GM12801 (cell line): Measurements from ENCODE around the gene PRKCZ.

ENCODE experiments used
- CTCF ChIP-seq: IDR thresholded peaks from one replicate; pipeline ENCODE4 v1.5.1; 2011; ENCODE audit warnings: control low read depth; ENCODE audit not compliant: insufficient read length; ENCODE audit errors: extremely low read depth

The PRKCZ gene

DNA sequence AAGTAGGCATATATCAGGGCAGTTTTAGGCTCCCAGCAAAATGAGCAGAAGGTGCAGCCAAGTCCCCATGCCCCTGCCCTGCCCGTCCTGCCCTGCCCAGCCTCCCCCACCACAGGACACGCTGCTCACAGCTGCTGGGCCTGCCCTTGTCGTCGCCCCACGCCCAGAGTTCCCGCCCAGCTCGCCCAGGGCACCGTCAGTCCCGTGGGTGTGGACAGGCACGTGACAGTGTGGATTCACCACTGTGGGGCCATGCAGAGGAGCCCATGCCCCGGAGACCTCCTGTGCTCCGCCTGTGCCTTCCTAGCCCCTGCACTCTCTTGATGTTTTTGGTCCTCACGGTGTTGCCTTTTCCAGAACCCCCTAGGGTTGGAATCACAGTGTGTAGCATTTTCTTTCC, 137.4 kb downstream of the PRKCZ start:
- no peak for TF ChIP-seq CTCF

DNA sequence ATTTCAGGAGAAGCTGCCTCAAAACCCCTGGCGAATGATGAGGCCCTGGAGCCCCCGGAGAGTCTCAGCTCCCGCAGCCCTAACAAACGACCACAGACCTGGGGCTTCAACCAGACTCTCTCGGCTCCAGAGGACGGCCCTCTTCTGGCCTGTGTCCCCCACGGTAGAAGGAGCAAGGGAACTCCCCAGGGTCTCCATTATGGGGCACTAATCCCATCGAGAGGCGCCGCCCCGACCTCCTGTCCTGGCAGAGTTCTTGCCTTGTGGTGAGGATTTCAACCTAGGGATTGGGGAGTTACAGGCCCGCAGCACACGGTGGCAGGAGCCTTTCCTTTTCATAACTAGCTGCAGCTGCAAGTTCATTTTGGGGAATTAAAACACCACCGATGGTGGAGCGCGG, 138.1 kb downstream of the PRKCZ start:
- no peak for TF ChIP-seq CTCF

DNA sequence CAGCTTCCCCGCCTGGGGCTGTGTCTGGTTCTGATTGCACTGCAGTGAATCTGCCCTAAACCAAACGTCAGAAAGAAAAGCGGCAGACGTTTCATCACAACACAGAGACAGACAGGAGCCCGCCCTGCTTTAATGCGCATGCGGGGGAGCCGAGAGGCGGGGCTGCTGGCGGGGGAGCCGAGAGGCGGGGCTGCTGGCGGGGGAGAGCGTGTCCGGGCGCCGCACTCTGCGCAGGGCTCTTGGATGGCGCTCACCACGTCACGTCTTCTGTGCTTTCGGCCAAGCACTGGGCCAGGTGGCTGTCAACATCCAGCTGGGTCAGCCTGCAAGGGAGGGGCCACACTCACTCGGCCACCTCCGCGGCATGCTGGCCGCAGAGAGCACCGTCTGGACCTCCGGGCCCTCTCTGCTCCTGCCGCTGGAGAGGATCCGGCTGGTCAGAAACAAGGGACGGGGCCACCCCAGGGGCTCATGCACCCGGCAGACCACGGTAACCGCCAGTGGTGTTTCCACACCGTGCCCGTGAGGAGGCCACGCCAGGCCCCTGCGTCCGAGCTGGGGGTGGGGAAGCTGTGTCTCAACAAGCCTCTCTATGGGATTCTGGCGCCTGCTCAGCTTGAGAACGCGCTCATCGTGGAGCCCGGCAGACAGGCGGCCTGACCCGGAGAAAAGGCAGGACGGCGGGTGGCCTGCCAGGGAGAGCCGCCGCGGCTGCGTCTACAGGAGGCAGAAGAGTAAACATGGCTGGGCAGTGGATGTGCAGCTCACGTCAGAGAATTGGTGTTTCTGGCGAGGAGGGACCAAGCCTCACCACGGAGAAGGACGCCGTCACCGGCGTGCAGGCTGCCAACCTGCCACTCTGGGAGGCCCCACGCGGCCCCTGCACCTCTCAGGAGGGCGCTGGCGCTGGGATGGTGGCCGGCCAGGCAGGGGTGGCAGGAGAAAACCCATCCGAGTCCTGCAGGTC, 139.5 kb downstream of the PRKCZ start:
- no peak for TF ChIP-seq CTCF

DNA sequence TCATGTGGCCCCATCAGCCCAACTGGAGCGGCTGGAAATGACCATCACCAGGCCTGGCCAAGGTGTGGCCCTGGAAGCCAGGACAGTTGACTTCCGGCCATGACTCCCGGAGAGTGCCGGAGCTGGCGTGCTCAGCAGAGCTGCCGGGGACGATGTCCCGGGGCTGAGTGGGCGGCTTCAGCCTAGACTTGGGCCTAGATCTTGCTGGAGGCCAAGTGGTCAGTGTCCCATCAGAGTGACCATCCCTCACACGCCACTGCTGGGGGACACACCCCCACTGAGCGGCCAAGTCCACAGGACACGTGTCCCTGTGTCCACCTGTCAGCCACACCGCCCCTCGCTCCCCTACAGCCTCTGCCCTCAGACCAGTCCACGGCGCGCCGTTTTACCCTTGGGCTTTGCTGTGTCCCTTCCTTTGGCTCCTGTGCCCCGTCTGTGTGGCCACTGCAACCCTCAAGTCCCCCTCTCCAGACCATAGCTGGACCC, 140.3 kb downstream of the PRKCZ start:
- no peak for TF ChIP-seq CTCF

GRCh38 chr1:2192031-2192995, 142.1 kb downstream of the PRKCZ start:
- TF ChIP-seq CTCF, result no peak

DNA sequence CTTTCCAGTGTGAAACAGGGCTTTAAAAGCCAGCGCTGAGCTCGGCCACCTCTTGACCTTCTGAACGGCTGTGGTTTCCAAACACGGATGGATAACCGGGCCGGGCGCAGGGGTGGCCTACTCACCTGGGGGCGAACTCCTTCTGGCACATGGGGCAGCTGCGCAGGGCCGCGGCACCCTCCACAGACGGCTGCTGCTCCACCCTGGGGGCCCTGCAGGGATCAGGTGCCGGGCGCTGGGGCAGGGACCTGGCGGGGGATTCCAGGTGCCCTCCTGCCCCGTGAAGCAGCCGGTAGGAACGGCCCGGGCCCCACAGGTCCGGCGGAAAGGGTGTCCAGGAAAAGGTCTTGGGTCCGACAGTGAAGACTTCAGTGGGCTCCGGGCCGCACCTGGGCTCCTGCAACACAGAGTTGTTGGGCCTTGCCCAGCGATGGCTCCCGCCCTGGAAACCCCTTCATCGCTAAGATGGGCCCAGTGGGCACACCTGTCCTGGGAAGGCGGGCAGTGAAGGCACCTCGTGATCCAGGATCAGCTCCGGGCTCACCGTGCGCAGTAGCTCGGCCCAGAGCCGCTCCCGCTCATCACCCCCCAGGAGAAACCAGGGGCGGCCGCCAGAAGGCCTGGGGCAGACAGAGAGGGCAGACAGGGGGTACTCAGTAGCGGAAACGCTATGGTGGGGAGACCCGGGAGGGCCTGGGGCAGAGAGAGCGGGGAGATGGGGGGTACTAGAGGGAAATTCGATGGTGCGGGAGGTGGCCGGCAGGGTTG, 143.5 kb downstream of the PRKCZ start:
- TF ChIP-seq CTCF, result no peak
